GM12801 (cell line): ENCODE measurements around the gene DPYD.

Experiments used
- TF ChIP-seq, protein P1 (sequence below): IDR thresholded peaks from one replicate; pipeline ENCODE4 v1.5.1; 2011; ENCODE audit warnings: control low read depth; ENCODE audit not compliant: insufficient read length; ENCODE audit errors: extremely low read depth

DPYD gene

DNA sequence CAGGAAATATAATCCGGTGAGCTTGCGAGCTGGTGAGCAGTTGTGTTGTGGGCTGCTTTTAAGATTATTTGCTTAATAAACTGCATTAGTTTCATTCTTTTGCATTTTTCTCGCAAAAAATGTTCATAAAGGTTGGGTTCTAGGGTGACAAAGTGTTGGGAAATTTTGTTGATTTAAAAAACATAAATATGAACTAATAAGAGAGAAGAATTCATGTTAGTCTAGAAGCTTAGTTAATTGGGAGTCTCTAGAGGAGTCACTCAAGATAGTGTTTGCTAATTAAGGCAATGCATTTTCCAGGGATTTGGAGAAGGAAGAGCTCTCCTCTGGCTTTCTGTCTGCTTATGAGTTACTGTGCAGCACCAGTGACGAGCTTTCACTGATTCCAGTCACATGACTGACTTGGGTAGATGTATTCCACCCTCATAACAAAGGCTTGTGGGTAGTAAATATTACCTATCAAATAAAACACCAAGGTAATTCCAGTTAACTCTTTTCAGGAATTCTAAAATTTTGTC, 782.3 kb downstream of the DPYD start:
- TF ChIP-seq, protein P1, sequence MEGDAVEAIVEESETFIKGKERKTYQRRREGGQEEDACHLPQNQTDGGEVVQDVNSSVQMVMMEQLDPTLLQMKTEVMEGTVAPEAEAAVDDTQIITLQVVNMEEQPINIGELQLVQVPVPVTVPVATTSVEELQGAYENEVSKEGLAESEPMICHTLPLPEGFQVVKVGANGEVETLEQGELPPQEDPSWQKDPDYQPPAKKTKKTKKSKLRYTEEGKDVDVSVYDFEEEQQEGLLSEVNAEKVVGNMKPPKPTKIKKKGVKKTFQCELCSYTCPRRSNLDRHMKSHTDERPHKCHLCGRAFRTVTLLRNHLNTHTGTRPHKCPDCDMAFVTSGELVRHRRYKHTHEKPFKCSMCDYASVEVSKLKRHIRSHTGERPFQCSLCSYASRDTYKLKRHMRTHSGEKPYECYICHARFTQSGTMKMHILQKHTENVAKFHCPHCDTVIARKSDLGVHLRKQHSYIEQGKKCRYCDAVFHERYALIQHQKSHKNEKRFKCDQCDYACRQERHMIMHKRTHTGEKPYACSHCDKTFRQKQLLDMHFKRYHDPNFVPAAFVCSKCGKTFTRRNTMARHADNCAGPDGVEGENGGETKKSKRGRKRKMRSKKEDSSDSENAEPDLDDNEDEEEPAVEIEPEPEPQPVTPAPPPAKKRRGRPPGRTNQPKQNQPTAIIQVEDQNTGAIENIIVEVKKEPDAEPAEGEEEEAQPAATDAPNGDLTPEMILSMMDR: no peak

DNA sequence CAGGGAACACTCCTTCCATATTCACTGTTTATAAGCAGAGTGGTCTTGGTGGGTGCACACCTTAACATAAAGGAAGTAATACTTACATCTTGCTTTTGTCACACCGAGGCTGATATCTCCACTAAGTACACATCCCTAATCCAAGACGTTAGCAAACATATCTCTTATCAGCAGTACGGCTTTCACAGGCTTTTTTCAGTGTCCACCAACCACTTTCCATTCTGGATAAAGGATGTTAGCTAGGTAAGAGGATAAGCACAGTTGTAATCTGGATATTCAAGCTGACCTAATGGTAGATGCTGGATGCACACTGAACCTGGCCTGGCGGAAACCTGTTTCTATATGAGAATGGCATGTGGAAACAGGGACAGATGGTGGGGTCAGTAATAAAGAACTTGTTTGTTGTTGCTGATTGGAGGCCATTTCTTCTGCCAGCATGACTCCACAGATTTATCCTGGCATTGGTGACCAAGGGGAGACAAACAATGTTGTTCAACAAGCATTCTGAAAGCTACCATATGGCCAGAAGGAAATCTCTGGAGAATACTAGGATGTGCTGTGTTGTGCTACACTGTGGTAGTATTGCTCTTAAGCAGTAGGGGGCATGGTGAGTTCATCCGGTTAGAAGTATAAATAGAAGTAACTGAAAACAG, 782.8 kb downstream of the DPYD start:
- TF ChIP-seq, protein P1: no peak

DNA sequence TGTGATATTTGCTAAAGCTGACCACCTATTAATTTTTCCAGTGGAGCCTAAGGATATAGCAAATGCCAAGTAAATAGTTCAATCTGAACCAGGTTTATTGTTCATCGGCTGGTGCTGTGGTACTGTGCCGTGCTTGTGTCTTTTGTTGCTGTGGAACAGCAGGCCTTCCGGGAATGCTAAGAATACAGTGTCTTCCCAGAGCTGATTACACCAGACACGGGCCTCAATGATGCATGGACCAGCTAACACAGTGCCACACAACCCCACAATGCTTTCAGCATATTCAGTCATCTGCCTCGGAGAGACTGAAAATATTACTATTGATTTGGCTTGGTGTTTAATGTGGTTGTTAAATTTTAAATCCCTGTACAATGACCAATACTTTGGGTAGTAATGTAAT, 783.8 kb downstream of the DPYD start:
- TF ChIP-seq, protein P1: no peak

DNA sequence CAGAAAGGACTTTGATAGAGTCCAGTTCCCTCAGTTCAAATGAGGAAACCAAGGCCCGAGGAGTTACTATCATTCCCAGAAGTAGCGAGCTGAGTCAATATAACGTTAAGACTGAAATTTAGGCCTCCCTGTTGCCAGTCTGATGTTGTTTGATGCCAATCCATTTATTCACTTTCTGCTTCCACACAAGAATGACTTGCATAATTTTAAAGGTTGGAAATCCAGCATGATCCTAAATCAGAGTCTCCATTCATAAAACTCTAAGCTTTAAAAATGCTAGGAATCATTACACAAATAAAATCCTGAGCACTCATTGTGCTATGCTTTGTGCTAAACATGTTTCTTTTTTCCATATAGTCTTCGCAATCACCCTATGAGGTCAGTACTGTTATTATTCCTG, 784.9 kb downstream of the DPYD start:
- TF ChIP-seq, protein P1: no peak

DNA sequence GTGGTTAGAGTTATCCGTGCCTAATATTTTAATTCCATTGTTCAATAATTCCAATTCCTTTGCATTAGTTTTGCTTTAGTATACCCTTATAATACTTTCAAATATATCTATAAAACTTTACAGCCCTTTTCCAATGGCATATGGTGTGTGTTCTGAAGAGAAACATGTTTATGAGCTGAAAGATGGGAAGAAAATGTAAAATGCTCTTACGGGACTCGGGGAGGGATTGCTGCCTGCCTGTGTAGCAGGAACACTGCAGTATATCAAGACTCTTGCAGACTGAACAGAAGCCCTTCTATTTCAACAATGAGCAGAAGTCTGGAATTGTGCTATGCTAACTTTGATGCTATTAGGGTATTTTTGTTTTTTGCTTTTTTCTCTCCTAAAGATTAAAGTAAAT, 792.4 kb downstream of the DPYD start:
- TF ChIP-seq, protein P1: no peak

DNA sequence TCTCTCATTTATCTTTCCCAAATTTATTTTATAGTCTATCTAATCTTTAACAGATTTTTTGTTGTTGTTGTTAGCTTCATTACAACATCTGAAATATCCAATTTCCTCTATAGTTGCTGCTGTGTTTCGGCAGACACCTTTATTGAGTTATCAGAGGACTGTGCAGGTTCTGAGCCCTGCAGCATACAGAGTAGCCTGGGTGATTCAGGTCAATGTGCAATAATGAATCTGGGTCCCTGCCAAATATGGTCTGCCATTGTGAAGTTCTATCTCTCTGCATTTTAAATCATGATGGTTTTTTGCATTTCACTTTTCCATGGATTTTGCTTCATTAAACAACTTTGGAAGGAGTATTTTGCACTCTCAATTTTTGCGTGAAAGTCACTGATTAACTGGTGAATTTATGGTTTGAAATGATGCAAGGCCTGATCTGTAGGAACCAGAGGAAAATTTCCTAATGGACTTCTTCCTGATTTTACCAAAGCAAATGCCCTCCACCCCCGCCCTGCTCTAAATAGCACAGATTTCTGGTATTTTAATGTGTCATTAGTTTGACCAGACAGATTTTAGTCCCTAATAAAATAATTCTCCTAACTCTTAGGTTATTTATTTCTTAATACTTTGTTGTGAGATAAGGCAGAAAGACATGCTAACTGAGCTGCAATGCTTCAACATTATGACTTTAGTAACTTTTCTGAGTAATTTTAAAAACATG, 797.0 kb downstream of the DPYD start:
- TF ChIP-seq, protein P1: no peak

DNA sequence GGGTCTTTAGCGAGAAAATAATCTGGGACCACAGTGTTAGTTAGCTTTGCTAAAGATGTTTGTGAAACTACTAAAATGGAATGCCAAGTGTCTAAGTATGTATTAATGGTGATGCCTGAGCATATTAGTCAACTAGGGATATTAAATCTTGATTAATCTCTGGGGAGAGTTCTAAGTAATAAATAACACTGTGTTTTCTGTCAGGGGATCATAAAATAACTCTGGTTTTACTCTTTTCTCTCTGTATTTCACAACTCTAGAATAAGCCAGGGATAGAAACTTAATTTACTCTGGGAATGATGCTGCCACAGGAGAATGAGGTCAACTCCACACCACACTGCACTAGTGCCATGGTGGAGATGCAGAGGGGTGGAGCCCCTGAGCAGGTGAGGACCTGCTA, 800.0 kb downstream of the DPYD start:
- TF ChIP-seq, protein P1: no peak
